Measurements from ENCODE around the gene ATF6.

ATF6 gene

GRCh38 chr1:161948435-161948834 is 182.3 kb downstream of the ATF6 start:
- in situ Hi-C loops (cut with MboI; ENCODE audit: low pct_unique_long_range_greater_than_20kb, low sequenced_read_pairs): no loop called here
- DNase-seq: no peak

GRCh38 chr1:161949548-161949947 is 183.4 kb downstream of the ATF6 start:
- no peak for DNase-seq
- in situ Hi-C loops (cut with MboI; ENCODE audit: low pct_unique_long_range_greater_than_20kb, low sequenced_read_pairs): no loop called here

- no peak for DNase-seq
- in situ Hi-C loops (cut with MboI; ENCODE audit: low pct_unique_long_range_greater_than_20kb, low sequenced_read_pairs): no loop called here
Measured at GRCh38 chr1:161950377-161950776, 184.3 kb downstream of the ATF6 start.

GRCh38 chr1:161951646-161952045 is 185.5 kb downstream of the ATF6 start:
- in situ Hi-C loops (cut with MboI; ENCODE audit: low pct_unique_long_range_greater_than_20kb, low sequenced_read_pairs): no loop called here
- no peak for DNase-seq

- in situ Hi-C loops (cut with MboI; ENCODE audit: low pct_unique_long_range_greater_than_20kb, low sequenced_read_pairs): no loop called here
- no peak for DNase-seq
Measured at GRCh38 chr1:161952607-161953172, 186.6 kb downstream of the ATF6 start.

GRCh38 chr1:161953256-161953920 is 187.3 kb downstream of the ATF6 start:
- in situ Hi-C loops (cut with MboI; ENCODE audit: low pct_unique_long_range_greater_than_20kb, low sequenced_read_pairs): no loop called here

GRCh38 chr1:161954050-161954449 is 187.9 kb downstream of the ATF6 start:
- peak; percentile 15 for DNase-seq
- in situ Hi-C loops (cut with MboI; ENCODE audit: low pct_unique_long_range_greater_than_20kb, low sequenced_read_pairs): no loop called here

More at GRCh38 chr1:161953256-161953920, 187.3 kb downstream of the ATF6 start:
- no peak for DNase-seq

- in situ Hi-C loops (cut with MboI; ENCODE audit: low pct_unique_long_range_greater_than_20kb, low sequenced_read_pairs): no loop called here
- no peak for DNase-seq
Measured at GRCh38 chr1:161954466-161954865, 188.3 kb downstream of the ATF6 start.

- in situ Hi-C loops (cut with MboI; ENCODE audit: low pct_unique_long_range_greater_than_20kb, low sequenced_read_pairs): no loop called here
- no peak for DNase-seq
Measured at GRCh38 chr1:161955606-161956005, 189.5 kb downstream of the ATF6 start.

- no peak for DNase-seq
- in situ Hi-C loops (cut with MboI; ENCODE audit: low pct_unique_long_range_greater_than_20kb, low sequenced_read_pairs): no loop called here
Measured at GRCh38 chr1:161956097-161956496, 190.0 kb downstream of the ATF6 start.

GRCh38 chr1:161956930-161957329 is 190.8 kb downstream of the ATF6 start:
- in situ Hi-C loops (cut with MboI; ENCODE audit: low pct_unique_long_range_greater_than_20kb, low sequenced_read_pairs): no loop called here
- no peak for DNase-seq

GRCh38 chr1:161958425-161958824 is 192.3 kb downstream of the ATF6 start:
- no peak for DNase-seq

GRCh38 chr1:161962091-161962887 is 196.2 kb downstream of the ATF6 start:
- no peak for DNase-seq
- in situ Hi-C loops (cut with MboI; ENCODE audit: low pct_unique_long_range_greater_than_20kb, low sequenced_read_pairs): no loop called here

More at GRCh38 chr1:161958425-161958824, 192.3 kb downstream of the ATF6 start:
- in situ Hi-C loops (cut with MboI; ENCODE audit: low pct_unique_long_range_greater_than_20kb, low sequenced_read_pairs): no loop called here

GRCh38 chr1:161966067-161966466 is 199.9 kb downstream of the ATF6 start:
- in situ Hi-C loops (cut with MboI; ENCODE audit: low pct_unique_long_range_greater_than_20kb, low sequenced_read_pairs): no loop called here
- DNase-seq: no peak

- in situ Hi-C loops (cut with MboI; ENCODE audit: low pct_unique_long_range_greater_than_20kb, low sequenced_read_pairs): no loop called here
- no peak for DNase-seq
Measured at GRCh38 chr1:161970036-161970435, 203.9 kb downstream of the ATF6 start.

GRCh38 chr1:161970633-161971032 is 204.5 kb downstream of the ATF6 start:
- no peak for DNase-seq
- in situ Hi-C loops (cut with MboI; ENCODE audit: low pct_unique_long_range_greater_than_20kb, low sequenced_read_pairs): no loop called here

GRCh38 chr1:161972828-161973227 is 206.7 kb downstream of the ATF6 start:
- DNase-seq: no peak
- in situ Hi-C loops (cut with MboI; ENCODE audit: low pct_unique_long_range_greater_than_20kb, low sequenced_read_pairs): no loop called here

- no peak for DNase-seq
- in situ Hi-C loops (cut with MboI; ENCODE audit: low pct_unique_long_range_greater_than_20kb, low sequenced_read_pairs): no loop called here
Measured at GRCh38 chr1:161973924-161974845, 208.1 kb downstream of the ATF6 start.

GRCh38 chr1:161978011-161978790 is 212.1 kb downstream of the ATF6 start:
- in situ Hi-C loops (cut with MboI; ENCODE audit: low pct_unique_long_range_greater_than_20kb, low sequenced_read_pairs): no loop called here
- no peak for DNase-seq
